OCI-LY1 (cell line): ENCODE data around the gene BPIFB2.

Experiments used
- EZH2 ChIP-seq: fragments of 200-600 bp; sonication (generic), shearing (Covaris generic); IDR thresholded peaks from 2 replicates; pipeline ENCODE4 v1.8.0; 2017; ENCODE audit warnings: borderline replicate concordance, mixed run types, mild to moderate bottlenecking, antibody characterized with exemption, low read length, moderate library complexity, mixed read lengths
- TF ChIP-seq, protein P1 (sequence below): fragments of 200-600 bp; sonication (generic), shearing (Covaris generic); IDR thresholded peaks from 2 replicates; pipeline ENCODE4 v1.5.1; 2017; ENCODE audit warnings: mild to moderate bottlenecking, antibody characterized with exemption, low read length, moderate library complexity, mixed read lengths

DNA sequence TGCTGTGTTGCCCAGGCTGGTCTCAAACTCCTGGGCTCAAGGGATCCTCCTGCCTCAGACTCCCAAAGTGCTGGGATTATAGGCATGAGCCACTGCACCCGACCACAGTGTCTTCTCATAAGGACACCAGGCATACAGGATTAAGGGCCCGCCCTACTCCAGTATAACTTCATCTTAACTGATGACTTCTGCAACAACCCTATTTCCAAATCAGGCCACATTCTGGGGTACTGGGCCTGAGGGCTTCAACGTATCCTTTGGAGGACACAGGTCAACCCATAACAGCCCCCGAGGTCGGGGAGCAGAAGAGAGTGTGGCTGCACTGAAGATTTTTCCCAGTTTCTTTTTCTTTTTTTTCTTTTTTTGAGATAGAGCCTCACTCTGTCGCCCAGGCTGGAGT lies 42.9 kb upstream of the BPIFB2 start:
- TF ChIP-seq, protein P1, sequence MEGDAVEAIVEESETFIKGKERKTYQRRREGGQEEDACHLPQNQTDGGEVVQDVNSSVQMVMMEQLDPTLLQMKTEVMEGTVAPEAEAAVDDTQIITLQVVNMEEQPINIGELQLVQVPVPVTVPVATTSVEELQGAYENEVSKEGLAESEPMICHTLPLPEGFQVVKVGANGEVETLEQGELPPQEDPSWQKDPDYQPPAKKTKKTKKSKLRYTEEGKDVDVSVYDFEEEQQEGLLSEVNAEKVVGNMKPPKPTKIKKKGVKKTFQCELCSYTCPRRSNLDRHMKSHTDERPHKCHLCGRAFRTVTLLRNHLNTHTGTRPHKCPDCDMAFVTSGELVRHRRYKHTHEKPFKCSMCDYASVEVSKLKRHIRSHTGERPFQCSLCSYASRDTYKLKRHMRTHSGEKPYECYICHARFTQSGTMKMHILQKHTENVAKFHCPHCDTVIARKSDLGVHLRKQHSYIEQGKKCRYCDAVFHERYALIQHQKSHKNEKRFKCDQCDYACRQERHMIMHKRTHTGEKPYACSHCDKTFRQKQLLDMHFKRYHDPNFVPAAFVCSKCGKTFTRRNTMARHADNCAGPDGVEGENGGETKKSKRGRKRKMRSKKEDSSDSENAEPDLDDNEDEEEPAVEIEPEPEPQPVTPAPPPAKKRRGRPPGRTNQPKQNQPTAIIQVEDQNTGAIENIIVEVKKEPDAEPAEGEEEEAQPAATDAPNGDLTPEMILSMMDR = no peak
- TF ChIP-seq EZH2 = no peak
